HEK293T (cell line): Measurements from ENCODE around the gene TACC2.

Experiments
- CTCF ChIA-PET: fragments of 350-600 bp; formaldehyde crosslinking; extraction: SDS; loops from one replicate; lab custom pipeline; 2021; ENCODE audit warnings: antibody characterized with exemption, inconsistent platforms; lab: Yijun Ruan, JAX
- POLR2A ChIA-PET: fragments of 350-600 bp; formaldehyde crosslinking; extraction: SDS; loops from one replicate; lab custom pipeline; 2020; ENCODE audit warnings: antibody characterized with exemption, inconsistent platforms; lab: Yijun Ruan, JAX
- DNase-seq: peaks from one replicate; pipeline ENCODE4 v3.0.0; 2012; ENCODE audit warnings: mixed read lengths; ENCODE audit errors: extremely low spot score
- ARNT ChIP-seq: fragments of 450-650 bp; IDR thresholded peaks from 2 replicates; pipeline ENCODE4 v1.6.1; 2017; ENCODE audit warnings: mild to moderate bottlenecking
- BHLHE40 ChIP-seq: fragments of 450-650 bp; IDR thresholded peaks from 2 replicates; pipeline ENCODE4 v1.6.1; 2016; ENCODE audit warnings: mild to moderate bottlenecking, moderate library complexity, borderline replicate concordance
- CTBP1 ChIP-seq: fragments of 450-650 bp; IDR thresholded peaks from 2 replicates; pipeline ENCODE4 v1.6.1; 2016; ENCODE audit warnings: borderline replicate concordance
- ELF4 ChIP-seq: fragments of 450-650 bp; IDR thresholded peaks from 2 replicates; pipeline ENCODE4 v1.6.1; 2017; ENCODE audit warnings: antibody characterized with exemption
- FOXA1 ChIP-seq: fragments of 450-650 bp; IDR thresholded peaks from 2 replicates; pipeline ENCODE4 v1.6.1; 2016; ENCODE audit warnings: mild to moderate bottlenecking
- FOXK2 ChIP-seq: fragments of 450-650 bp; IDR thresholded peaks from 2 replicates; pipeline ENCODE4 v1.6.1; 2016; ENCODE audit warnings: mild to moderate bottlenecking
- FOXM1 ChIP-seq: fragments of 450-650 bp; IDR thresholded peaks from 2 replicates; pipeline ENCODE4 v1.6.1; 2017; ENCODE audit warnings: mild to moderate bottlenecking, borderline replicate concordance
- HDGF ChIP-seq: fragments of 450-650 bp; IDR thresholded peaks from 2 replicates; pipeline ENCODE4 v1.6.1; 2017; ENCODE audit warnings: antibody characterized with exemption, borderline replicate concordance
- L3MBTL2 ChIP-seq: fragments of 450-650 bp; conservative IDR thresholded peaks from 2 replicates; pipeline ENCODE4 v1.6.1; 2016; ENCODE audit warnings: mild to moderate bottlenecking
- LEF1 ChIP-seq: fragments of 450-650 bp; IDR thresholded peaks from 2 replicates; pipeline ENCODE4 v1.6.1; 2017; ENCODE audit warnings: mild to moderate bottlenecking, borderline replicate concordance
- NFRKB ChIP-seq: fragments of 450-650 bp; IDR thresholded peaks from 2 replicates; pipeline ENCODE4 v1.6.1; 2016; ENCODE audit warnings: mild to moderate bottlenecking, moderate library complexity
- PKNOX1 ChIP-seq: fragments of 450-650 bp; IDR thresholded peaks from 2 replicates; pipeline ENCODE4 v1.6.1; 2016
- SP1 ChIP-seq: fragments of 450-650 bp; IDR thresholded peaks from 2 replicates; pipeline ENCODE4 v1.6.1; 2017
- SUZ12 ChIP-seq: fragments of 450-650 bp; IDR thresholded peaks from 2 replicates; pipeline ENCODE4 v1.6.1; 2016; ENCODE audit warnings: mild to moderate bottlenecking
- TARDBP ChIP-seq: fragments of 450-650 bp; IDR thresholded peaks from 2 replicates; pipeline ENCODE4 v1.6.1; 2016
- ZNF384 ChIP-seq: fragments of 450-650 bp; IDR thresholded peaks from 2 replicates; pipeline ENCODE4 v1.6.1; 2016

The TACC2 gene

GRCh38 chr10:122164815-122165483, 176.0 kb downstream of the TACC2 start:
- TF ChIP-seq CTBP1 (no peak), ELF4 (no peak), TARDBP (no peak), NFRKB (no peak), ARNT (no peak), SUZ12 (no peak), L3MBTL2 (no peak), ZNF384 (no peak), FOXM1 (no peak), HDGF (no peak), LEF1 (no peak), BHLHE40 (no peak), SP1 (no peak), FOXK2 (no peak)
- ChIA-PET POLR2A (no interaction called here), CTCF (no interaction called here)
- DNase-seq, result no peak

GRCh38 chr10:122165484-122166276, 176.7 kb downstream of the TACC2 start:
- TF ChIP-seq CTBP1 (no peak), BHLHE40 (no peak)
- ChIA-PET POLR2A (no interaction called here), CTCF (no interaction called here)
- DNase-seq, result no peak

- DNase-seq, result no peak
- ChIA-PET POLR2A (no interaction called here), CTCF (no interaction called here)
- TF ChIP-seq TARDBP (no peak), ZNF384 (no peak), CTBP1 (no peak), ARNT (no peak), NFRKB (no peak), ELF4 (no peak), SP1 (no peak), PKNOX1 (no peak), HDGF (no peak)
Measured at GRCh38 chr10:122168101-122168500, 179.1 kb downstream of the TACC2 start.

- ChIA-PET CTCF (no interaction called here), POLR2A (no interaction called here)
- TF ChIP-seq TARDBP, result no peak
- TF ChIP-seq ARNT, result no peak
- TF ChIP-seq PKNOX1, result no peak
- no peak for TF ChIP-seq NFRKB
- TF ChIP-seq SUZ12, result no peak
- no peak for DNase-seq
Measured at GRCh38 chr10:122168598-122169394, 179.8 kb downstream of the TACC2 start.

- ChIA-PET POLR2A (no interaction called here), CTCF (no interaction called here)
- no peak for DNase-seq
- TF ChIP-seq L3MBTL2 (no peak), SP1 (no peak), ARNT (no peak), ZNF384 (no peak), ELF4 (no peak), NFRKB (no peak), BHLHE40 (no peak)
Measured at GRCh38 chr10:122170802-122171201, 181.8 kb downstream of the TACC2 start.

- TF ChIP-seq TARDBP (no peak), CTBP1 (no peak), HDGF (no peak), FOXM1 (no peak), FOXK2 (no peak), FOXA1 (no peak), PKNOX1 (no peak), NFRKB (no peak), LEF1 (no peak), ELF4 (no peak), ARNT (no peak), SP1 (no peak), L3MBTL2 (no peak), ZNF384 (no peak), SUZ12 (no peak), BHLHE40 (no peak)
- POLR2A ChIA-PET, result no interaction called here
- no peak for DNase-seq
- CTCF ChIA-PET, result interaction anchor here (0.6 to 0.9 kb wide), 3 partner anchors 8 to 28 kb away, joined by 3 read pairs; no protein-coding TSS in a partner anchor
Measured at GRCh38 chr10:122171302-122172075, 182.5 kb downstream of the TACC2 start.
